GM10248 (cell line): ENCODE data around the gene MED9.

Source experiments
- CTCF ChIA-PET: fragments of 300-600 bp; sonication (Branson Sonifier 250); formaldehyde crosslinking; extraction: SDS; loops from one replicate; lab custom pipeline; 2021; ENCODE audit warnings: antibody characterized with exemption; lab: Yijun Ruan, JAX
- POLR2A ChIA-PET: fragments of 350-650 bp; sonication (Branson Sonifier 250); formaldehyde crosslinking; extraction: SDS; loops from one replicate; lab custom pipeline; 2020; ENCODE audit warnings: antibody characterized with exemption; lab: Yijun Ruan, JAX
- DNase-seq: peaks from one replicate; pipeline ENCODE4 v3.0.0; 2012; ENCODE audit errors: extremely low spot score
- TF ChIP-seq, protein P1 (sequence below): IDR thresholded peaks from 2 replicates; pipeline ENCODE4 v1.5.1; 2012; ENCODE audit warnings: mild to moderate bottlenecking, low read depth; ENCODE audit errors: extremely low read depth, missing control alignments, control extremely low read depth

MED9 gene

DNA sequence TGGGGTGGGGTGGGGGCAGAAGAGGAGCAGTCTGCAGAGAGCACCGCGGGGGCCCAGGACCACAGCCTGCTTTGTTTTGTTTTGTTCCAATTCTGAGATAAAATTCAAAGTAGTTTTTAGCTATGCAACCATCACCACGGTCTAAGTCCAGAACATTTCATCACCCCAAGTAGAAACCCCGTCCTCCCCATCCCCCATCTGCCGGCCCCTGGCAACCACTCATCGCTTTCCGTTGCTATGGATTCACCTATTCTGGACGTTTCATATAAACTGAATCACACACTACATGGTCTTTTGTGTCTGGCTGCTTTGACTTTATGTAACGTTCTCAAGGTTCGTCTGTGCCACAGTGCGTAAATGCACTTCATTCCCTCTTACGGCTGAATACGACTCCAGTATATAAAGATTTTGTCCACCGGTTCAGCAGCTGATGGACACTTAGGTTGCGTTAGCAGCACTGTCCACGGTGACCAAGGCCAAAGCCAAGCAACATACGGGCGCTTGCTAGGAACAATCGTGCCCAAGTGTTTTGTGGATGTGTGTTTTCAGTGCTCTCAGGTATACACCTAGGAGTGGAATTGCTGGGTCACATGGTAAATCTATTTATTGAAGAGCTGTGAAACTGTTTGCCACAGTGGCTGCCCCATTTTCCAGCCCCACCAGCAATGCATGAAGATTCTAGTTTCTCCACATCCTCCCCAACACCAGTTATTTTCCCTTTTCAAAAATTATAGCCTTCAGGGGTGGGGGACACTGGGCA lies 47.1 kb downstream of the MED9 start:
- TF ChIP-seq, protein P1, sequence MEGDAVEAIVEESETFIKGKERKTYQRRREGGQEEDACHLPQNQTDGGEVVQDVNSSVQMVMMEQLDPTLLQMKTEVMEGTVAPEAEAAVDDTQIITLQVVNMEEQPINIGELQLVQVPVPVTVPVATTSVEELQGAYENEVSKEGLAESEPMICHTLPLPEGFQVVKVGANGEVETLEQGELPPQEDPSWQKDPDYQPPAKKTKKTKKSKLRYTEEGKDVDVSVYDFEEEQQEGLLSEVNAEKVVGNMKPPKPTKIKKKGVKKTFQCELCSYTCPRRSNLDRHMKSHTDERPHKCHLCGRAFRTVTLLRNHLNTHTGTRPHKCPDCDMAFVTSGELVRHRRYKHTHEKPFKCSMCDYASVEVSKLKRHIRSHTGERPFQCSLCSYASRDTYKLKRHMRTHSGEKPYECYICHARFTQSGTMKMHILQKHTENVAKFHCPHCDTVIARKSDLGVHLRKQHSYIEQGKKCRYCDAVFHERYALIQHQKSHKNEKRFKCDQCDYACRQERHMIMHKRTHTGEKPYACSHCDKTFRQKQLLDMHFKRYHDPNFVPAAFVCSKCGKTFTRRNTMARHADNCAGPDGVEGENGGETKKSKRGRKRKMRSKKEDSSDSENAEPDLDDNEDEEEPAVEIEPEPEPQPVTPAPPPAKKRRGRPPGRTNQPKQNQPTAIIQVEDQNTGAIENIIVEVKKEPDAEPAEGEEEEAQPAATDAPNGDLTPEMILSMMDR: no peak
- ChIA-PET CTCF (interaction anchor here (1.4 to 1.7 kb wide), 2 partner anchors 27 to 119 kb away, joined by 3 to 9 read pairs; partner anchors contain the start of gene RASD1), POLR2A (no interaction called here)
- no peak for DNase-seq

DNA sequence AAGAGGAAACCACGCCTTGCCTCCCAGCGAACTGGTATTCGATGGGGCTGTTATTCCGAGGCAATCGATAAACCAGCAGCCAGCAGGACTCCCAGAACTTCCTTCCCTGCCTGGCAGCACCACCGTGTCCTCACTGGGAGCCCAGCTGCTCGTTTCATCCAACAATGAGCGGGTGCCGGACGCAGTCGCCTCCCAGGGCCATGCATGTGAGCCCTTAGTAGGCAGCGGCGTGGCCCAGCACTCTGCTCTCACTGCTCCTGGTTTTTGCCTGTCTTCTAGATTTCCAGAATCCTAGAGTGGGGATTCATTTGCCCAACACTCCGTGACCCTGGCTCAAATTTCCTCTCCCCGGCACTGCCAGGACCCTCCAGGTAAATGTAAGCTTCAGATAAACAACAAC lies 48.5 kb downstream of the MED9 start:
- POLR2A ChIA-PET: no interaction called here
- no peak for DNase-seq
- TF ChIP-seq, protein P1: no peak
- CTCF ChIA-PET: interaction anchor here (1.2 to 1.3 kb wide), 2 partner anchors 28 to 89 kb away, joined by 3 read pairs; no protein-coding TSS in a partner anchor

DNA sequence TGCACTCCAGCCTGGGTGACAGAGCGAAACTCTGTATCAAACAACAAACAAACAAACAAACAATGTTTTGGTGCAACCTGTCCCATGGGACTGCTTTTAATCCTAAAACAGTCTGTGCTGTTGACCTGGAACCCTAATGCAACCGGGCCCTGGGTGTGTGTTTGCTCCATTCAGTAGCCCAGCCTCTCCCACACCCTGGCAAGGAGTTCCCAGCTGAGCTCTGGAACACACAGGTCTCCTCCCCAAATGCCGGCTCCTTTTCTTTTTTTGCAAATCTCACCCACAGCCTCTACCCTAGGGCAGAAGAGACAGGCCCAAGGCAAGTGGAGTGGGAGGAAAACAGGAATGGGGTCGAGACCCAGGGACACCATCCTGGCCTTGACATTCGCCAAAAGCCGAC lies 49.2 kb downstream of the MED9 start:
- ChIA-PET POLR2A (no interaction called here), CTCF (interaction anchor here (1.2 to 1.3 kb wide), 2 partner anchors 29 to 88 kb away, joined by 3 read pairs; no protein-coding TSS in a partner anchor)
- TF ChIP-seq, protein P1: no peak
- no peak for DNase-seq

DNA sequence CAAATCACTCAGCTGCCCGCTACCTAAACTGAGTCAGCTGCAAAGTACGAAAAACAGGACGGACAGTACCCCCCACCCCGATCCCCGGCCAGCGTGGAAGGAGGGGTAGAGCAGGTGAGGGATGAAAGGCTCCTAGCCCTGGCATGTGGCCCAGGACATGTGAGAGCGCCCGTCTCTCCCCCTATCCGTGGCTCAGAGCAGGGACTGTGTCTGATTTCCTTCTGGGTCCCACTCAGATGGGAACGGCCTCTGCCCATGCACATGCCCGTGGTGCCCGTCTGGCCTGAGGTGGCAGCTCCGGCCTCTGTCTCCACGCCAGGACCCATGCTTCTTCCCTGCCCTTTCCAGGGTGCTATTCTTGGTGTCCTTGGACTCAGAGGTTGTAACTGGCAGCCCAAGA lies 49.6 kb downstream of the MED9 start:
- DNase-seq: no peak
- TF ChIP-seq, protein P1: no peak
- ChIA-PET POLR2A (no interaction called here), CTCF (interaction anchor here (1.2 to 1.3 kb wide), 2 partner anchors 29 to 88 kb away, joined by 3 read pairs; no protein-coding TSS in a partner anchor)

DNA sequence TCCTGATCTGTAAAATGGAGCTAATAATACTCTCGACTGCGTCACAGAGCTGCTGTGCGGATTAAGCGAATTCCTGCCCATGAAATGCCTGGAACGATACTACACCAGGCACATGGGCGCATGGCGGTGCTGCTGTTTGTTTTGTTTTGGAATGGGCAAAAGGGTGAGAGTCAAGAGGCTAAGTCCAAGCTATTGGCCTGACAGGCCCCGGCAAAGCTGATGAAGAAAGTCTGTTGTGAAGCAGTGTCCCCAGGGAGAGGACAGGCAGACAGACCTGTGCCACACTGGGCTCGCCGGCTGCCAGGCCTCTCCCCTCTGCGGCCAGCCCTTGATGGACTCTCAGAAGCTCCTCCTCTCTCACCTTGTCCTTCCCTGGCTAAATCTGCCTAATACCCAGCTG lies 50.7 kb downstream of the MED9 start:
- ChIA-PET CTCF (interaction anchor here (1.2 to 1.4 kb wide), 2 partner anchors 11 to 31 kb away, joined by 4 to 7 read pairs; partner anchors contain the start of gene RASD1), POLR2A (no interaction called here)
- no peak for DNase-seq
- TF ChIP-seq, protein P1: no peak

DNA sequence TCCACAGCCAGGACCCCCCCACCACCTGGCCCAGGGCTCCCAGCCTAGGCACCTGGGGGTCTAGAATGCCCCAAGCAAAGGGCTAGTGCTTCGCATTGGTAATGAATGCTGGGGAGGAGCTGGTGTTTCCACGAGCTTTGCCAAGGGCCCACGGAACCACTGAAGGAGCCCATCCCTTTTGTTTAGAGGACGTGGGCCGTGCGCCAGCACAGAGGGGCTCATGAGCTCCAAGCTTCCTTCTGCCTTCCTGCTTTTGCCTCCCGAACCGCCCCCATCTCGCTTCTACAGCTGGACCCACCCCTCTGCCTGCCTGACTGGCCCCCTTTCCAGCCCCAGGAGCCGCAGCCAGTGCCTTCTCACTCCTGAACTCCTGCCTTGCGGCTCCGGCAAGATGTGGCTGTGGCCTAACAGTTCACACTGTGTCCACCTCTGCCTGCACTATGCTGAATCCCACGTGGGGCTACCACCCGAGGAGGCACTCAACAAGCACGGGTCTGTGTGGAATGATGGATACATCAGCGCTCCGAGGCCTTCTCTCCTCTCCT lies 51.2 kb downstream of the MED9 start:
- CTCF ChIA-PET: interaction anchor here (1.2 to 1.4 kb wide), 2 partner anchors 10 to 31 kb away, joined by 4 to 7 read pairs; partner anchors contain the start of gene RASD1
- POLR2A ChIA-PET: no interaction called here
- DNase-seq: no peak
- TF ChIP-seq, protein P1: no peak
